Measurements from ENCODE around the gene MLYCD.

GRCh38 chr16:83971165-83972130 is 72.5 kb downstream of the MLYCD start:
- TF ChIP-seq GATA3 (IDR thresholded peaks at IDR 0.05; ENCODE audit: low read depth, low read length) (no peak), GATA2 (IDR thresholded peaks at IDR 0.05; ENCODE audit: low read depth, low read length) (no peak)
